Inferior parietal cortex (tissue), 1 donor: ENCODE data around the gene B4GALNT3.

Experiments
- DNase-seq: peaks from one replicate; pipeline ENCODE4 v3.0.0-alpha.2; 2016; ENCODE audit errors: extremely low spot score

Gene B4GALNT3

GRCh38 chr12:538731-539539, 79.2 kb downstream of the B4GALNT3 start:
- DNase-seq, result no peak

GRCh38 chr12:539540-540310, 80.0 kb downstream of the B4GALNT3 start:
- DNase-seq, result no peak

- DNase-seq, result no peak
Observed at GRCh38 chr12:541676-542324, 82.1 kb downstream of the B4GALNT3 start.

GRCh38 chr12:542395-543113, 82.8 kb downstream of the B4GALNT3 start:
- no peak for DNase-seq

- no peak for DNase-seq
Observed at GRCh38 chr12:543114-543451, 83.3 kb downstream of the B4GALNT3 start.

- DNase-seq, result no peak
Observed at GRCh38 chr12:544142-544541, 84.4 kb downstream of the B4GALNT3 start.

GRCh38 chr12:544941-545635, 85.3 kb downstream of the B4GALNT3 start:
- no peak for DNase-seq

- DNase-seq, result no peak
Observed at GRCh38 chr12:545835-546234, 86.1 kb downstream of the B4GALNT3 start.

- DNase-seq, result no peak
Observed at GRCh38 chr12:546265-546919, 86.7 kb downstream of the B4GALNT3 start.

GRCh38 chr12:546920-547845, 87.4 kb downstream of the B4GALNT3 start:
- DNase-seq, result peak; percentile 77

GRCh38 chr12:547883-548470, 88.2 kb downstream of the B4GALNT3 start:
- no peak for DNase-seq

GRCh38 chr12:549476-550082, 89.8 kb downstream of the B4GALNT3 start:
- DNase-seq, result no peak

- DNase-seq, result no peak
Observed at GRCh38 chr12:550473-551260, 90.9 kb downstream of the B4GALNT3 start.

- no peak for DNase-seq
Observed at GRCh38 chr12:552466-552865, 92.7 kb downstream of the B4GALNT3 start.

GRCh38 chr12:553216-554000, 93.7 kb downstream of the B4GALNT3 start:
- no peak for DNase-seq

- no peak for DNase-seq
Observed at GRCh38 chr12:554001-554285, 94.2 kb downstream of the B4GALNT3 start.

GRCh38 chr12:556498-556897, 96.8 kb downstream of the B4GALNT3 start:
- DNase-seq, result no peak

GRCh38 chr12:558580-558979, 98.8 kb downstream of the B4GALNT3 start:
- no peak for DNase-seq
